ENCODE results near the gene SLC24A3.

SLC24A3 gene

DNA sequence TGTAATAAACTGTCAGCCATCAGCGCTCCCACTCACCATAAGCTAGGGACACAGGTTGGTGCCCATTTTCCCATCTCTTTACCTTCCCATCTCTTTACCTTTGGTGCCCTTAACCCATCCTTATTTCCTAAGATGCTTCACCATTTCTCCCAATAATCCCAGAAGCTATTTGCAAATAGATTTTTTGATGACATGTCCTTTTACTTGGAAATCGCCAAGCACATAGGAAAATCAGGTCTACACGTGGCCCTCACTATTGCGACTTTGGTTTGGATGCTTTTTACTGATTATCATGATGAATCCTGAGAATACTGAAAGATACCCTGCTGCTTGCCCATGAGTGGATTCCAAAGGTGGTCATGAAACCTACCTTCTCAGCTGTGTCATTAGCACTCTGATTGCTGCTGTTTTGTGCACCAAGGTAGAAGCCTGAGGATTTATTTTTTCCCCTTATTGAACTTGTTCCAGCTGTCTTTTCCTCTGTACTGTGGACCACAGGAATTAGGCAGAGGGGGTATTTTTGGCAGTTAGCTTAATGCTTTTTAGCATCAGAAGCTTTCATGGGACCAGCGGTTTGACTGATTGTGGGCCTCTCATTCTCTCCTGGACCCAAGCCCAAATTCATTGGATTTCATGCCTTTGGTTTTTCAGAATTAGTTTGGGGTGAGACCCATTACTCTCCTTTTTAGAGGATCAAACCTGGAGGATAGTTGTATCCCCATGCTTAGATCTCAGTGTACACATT, 316.0 kb downstream of the SLC24A3 start:
- DNase-seq (ENCODE audit: low read depth in 4 of 4, low spot score in 1 of 4): no peak

DNA sequence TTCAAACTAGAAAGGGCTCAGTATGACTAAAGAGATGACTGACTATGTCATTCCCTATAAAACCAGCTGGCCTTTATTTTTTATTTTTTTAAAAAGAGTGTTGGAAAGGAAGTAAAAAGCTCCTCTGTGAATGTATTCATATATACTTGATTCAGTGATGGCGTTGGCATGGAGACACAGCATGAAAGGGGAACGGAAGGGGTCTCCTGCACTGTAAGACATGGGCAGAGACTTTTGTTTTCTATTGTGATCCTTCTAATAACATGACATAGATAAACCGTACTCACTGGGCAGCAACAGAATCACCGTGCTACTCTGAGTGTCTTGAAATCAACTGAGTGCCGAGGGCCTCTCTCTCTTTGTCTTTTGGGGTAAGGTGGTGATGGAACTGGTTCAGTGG, 317.6 kb downstream of the SLC24A3 start:
- no peak for DNase-seq (ENCODE audit: low read depth in 4 of 4, low spot score in 1 of 4)

DNA sequence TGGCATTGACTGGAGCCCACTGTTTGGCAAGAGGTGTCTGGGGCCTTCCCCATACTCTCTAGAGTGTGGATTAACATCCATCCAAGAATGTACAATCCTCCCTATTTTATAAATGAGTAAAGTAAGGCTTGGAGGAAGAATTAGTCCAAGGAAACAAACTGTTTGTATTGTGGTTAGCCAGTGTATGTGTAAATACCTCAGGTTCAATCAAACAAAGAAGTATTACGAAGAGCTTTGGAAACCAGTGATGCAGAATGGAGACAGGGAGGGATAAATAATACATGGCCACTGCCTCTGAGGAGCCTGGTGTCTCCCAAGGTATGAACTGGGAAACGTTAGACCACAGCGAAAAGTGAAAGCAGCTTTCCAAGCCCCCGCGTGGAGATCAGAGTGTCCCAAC, 319.0 kb downstream of the SLC24A3 start:
- DNase-seq (ENCODE audit: low read depth in 4 of 4, low spot score in 1 of 4): no peak

GRCh38 chr20:19538556-19538955, 326.1 kb downstream of the SLC24A3 start:
- no peak for DNase-seq (ENCODE audit: low read depth in 4 of 4, low spot score in 1 of 4)

- no peak for DNase-seq (ENCODE audit: low read depth in 4 of 4, low spot score in 1 of 4)
Observed at GRCh38 chr20:19539191-19539590, 326.7 kb downstream of the SLC24A3 start.

- peak in 1 of 4 experiments; percentile 2 for DNase-seq (ENCODE audit: low read depth in 4 of 4, low spot score in 1 of 4)
Observed at GRCh38 chr20:19540392-19540791, 327.9 kb downstream of the SLC24A3 start.

DNA sequence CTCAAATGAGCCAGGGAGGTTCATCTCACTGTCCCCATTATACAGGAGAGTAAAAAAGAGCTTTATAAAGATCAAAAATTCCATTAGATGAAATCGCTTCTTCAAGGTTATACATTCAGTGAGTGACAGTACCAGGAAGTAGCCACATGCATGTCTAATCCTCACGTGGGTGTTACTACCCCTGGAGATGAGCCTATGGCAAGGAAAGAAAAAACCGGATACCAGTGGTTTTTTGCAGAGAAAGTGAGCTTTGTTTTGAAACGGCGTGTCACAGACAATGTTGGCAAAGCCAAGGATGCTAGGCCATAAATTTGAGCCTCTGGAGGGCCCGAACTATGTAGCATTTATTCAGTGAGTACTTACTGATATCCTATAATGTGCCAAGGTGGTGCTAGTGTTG, 330.7 kb downstream of the SLC24A3 start:
- no peak for DNase-seq (ENCODE audit: low read depth in 4 of 4, low spot score in 1 of 4)

DNA sequence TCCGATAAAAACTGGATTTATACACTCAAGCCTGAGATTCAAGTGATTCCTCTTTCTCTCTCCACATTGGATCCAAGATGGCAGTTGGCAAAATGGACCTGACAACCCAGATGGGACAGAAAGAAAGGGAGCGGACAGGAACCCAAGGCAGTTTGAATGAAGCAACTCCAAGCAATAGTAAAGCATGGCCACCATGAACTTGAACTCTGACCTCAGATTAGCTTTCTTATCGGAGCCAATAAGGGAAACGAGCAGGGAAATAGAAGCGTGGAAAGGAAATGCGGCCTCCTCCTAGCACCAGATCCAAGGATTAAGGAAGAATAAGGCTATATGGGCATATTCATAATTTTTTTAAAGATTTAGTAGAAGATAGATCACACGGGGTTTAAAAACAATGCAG, 332.2 kb downstream of the SLC24A3 start:
- DNase-seq (ENCODE audit: low read depth in 4 of 4, low spot score in 1 of 4): no peak

GRCh38 chr20:19546648-19547047, 334.2 kb downstream of the SLC24A3 start:
- DNase-seq (ENCODE audit: low read depth in 4 of 4, low spot score in 1 of 4): no peak

- no peak for DNase-seq (ENCODE audit: low read depth in 4 of 4, low spot score in 1 of 4)
Observed at GRCh38 chr20:19547547-19547946, 335.1 kb downstream of the SLC24A3 start.

DNA sequence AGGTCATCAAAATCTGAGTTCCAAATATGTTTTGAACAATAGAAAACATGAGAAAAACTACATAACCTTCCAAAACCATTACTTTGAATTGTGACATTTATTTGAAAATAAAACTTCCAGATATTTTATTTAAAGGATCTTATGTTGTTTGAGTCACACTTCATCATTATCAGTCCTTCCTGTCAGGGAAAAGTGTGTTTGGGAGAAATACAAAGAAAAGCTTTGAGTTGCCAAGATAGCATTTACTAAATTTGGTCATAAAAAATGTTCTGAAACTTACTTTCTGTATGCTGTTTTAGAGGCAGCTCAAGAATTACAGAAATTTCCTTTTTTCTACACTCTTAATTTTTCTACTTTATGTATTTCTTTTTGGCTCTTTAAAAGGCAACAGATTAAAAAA, 337.5 kb downstream of the SLC24A3 start:
- DNase-seq (ENCODE audit: low read depth in 4 of 4, low spot score in 1 of 4): no peak

- no peak for DNase-seq (ENCODE audit: low read depth in 4 of 4, low spot score in 1 of 4)
Observed at GRCh38 chr20:19552221-19553180, 340.1 kb downstream of the SLC24A3 start.

- no peak for DNase-seq (ENCODE audit: low read depth in 4 of 4, low spot score in 1 of 4)
Observed at GRCh38 chr20:19554666-19555065, 342.2 kb downstream of the SLC24A3 start.

DNA sequence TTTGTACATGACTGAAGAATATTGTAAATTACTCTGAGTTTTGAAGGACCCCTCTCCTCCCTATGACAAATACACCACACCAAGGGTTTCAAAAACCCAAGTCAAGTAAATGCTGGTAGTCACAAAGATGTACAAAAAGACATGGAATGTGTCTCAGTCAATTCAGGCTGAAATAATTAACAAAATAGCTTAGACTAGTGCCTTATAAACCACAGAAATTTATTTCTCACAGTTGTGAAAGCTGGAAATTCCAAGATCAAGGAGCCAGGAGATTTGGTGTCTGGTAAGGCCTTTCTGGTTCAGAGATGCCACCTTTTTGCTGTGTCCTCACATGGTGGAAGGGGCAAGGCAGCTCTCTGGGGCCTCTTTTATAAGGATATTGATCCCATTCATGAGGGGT, 343.3 kb downstream of the SLC24A3 start:
- no peak for DNase-seq (ENCODE audit: low read depth in 4 of 4, low spot score in 1 of 4)

DNA sequence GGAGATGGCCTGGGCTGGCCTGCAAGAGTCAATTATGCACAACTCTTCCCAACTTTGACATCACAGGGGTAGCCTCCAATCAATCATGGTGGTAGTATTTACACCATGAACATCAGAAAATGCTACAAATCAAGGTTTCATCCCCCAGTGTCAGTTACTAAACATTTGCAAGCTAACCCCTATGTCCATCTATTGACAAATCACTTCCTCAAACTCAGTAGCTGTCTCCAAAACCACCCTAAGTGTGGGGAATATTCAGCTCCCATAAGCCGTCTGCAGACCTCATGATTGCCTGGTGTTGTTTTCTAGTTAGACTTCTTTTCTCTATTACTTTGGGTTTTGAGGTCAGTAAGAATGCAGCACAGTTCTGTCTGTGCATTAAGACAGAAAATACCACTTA, 344.8 kb downstream of the SLC24A3 start:
- DNase-seq (ENCODE audit: low read depth in 4 of 4, low spot score in 1 of 4): no peak

- DNase-seq (ENCODE audit: low read depth in 4 of 4, low spot score in 1 of 4): no peak
Observed at GRCh38 chr20:19560881-19561480, 348.5 kb downstream of the SLC24A3 start.

DNA sequence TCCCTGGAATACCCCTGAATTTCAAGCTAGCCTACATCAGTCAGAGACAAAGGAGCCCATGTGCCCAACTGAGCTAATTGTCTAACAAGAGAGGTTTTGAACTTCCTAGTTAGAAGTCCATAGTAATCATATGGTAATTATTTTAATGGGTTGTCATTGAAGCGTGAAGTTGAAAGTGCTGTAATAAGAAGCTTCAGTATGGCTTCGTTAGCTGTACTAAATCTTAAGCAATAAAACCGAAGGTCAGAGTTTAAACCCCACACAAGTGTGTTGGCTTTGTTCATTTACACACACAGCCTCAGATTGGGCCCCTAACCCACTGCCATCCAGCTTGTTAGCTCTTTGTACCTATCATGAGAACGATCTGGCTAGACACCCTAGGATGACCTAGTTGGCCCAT, 350.0 kb downstream of the SLC24A3 start:
- no peak for DNase-seq (ENCODE audit: low read depth in 4 of 4, low spot score in 1 of 4)

GRCh38 chr20:19564261-19564660, 351.8 kb downstream of the SLC24A3 start:
- DNase-seq (ENCODE audit: low read depth in 4 of 4, low spot score in 1 of 4): no peak

DNA sequence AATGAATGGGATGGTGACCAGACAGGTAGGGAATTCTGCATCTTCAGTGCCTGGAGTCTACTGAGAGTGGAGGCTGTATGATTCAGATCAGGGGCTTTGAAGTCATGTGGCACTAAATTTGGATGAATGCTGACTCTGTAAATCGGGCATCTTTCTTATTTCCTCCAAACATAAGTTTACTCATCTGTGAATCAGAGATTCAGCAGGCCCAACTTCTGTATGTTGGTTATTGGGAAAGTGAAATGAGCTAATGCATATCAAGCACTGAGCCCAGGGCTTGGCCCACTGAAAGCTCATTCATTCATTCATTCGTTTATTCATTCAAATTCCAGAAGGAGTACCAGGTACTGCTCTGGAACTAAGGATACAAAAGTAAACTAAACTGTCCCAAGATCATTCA, 353.3 kb downstream of the SLC24A3 start:
- no peak for DNase-seq (ENCODE audit: low read depth in 4 of 4, low spot score in 1 of 4)

DNA sequence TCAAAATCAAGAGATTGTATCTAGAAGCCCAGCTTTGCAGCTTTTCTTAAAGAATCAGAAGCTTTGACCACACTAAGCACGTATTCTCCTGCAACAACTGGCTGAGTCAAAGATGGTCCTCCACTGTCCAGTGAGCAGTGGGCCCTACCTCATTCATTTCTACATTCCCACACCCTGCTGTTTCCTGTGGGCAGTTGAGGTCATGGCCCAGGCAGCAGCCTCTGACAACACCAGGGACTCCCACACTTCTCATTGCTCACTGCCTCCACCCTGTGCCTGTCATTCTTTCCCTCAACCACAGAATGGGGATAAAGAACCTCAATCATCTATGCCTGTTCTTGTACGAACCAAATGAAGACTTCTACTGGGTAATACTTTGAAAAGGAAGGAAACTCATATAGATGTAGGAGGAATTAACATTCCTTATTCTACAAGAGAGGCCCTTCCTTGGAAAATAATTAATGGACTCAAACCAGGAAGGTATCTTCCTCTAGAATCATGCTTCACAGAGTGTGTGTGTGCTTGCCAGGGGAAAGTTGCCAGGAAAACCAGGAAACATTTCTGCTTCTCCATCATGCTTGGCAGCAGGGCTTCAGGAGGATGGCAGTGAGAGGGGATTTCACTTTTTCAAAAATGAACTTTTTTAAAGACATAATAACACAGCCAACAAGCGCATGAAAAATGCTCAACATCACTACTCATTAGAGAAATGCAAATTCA, 353.9 kb downstream of the SLC24A3 start:
- DNase-seq (ENCODE audit: low read depth in 4 of 4, low spot score in 1 of 4): no peak

DNA sequence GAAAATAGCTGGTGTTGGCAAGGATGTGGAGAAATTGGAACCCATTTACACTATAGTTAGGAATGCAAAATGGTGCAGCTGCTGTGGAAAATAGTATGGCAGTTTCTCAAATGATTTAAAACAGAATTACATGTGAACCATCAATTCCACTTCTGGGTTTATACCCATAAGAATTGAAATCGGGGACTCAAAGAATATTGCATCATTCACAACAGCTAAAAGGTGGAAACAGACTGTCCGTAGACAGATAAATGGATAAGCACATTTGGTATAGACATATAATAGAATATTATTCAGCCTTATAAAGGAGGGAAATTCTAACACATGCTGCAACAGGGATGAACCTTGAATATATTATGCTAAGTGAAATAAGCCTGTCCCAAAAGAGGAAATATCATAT, 355.7 kb downstream of the SLC24A3 start:
- no peak for DNase-seq (ENCODE audit: low read depth in 4 of 4, low spot score in 1 of 4)

All from stimulated activated CD4-positive, alpha-beta T cell treated with anti-CD3 and anti-CD28 coated beads, Interleukin-1b, Interleukin-23, amount 100 ng/mL, for 24 hours (primary cell).